ENCODE results near the gene TBL1X.

The TBL1X gene

DNA sequence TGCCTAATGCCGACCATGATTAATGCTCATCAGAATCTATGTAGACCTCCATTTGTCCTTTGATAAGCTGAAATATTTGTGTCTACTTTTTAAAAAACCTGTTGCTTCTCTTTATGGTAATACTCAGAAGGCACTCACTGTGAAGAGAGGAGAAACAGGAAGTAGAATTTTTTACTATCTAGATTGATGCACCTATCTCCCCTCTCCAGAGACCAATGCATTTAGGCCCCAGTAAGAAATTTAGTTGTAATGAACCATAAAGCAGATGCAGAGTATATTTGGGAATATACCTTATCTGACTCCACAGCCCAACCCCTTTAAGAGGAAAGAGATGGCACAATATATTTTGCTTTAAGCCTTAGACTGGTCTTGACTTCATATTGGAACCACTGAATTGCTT is 11.1 kb downstream of the TBL1X start:
- H3K9me3 ChIP-seq (ENCODE audit: control insufficient read depth in 2 of 2, low read length in 2 of 2): no peaks in the 10 kb centered on the region
- no peaks in the 10 kb centered on the region for H3K36me3 ChIP-seq (ENCODE audit: control insufficient read depth in 2 of 2, insufficient read depth in 2 of 2, low read length in 2 of 2)
- H3K9ac ChIP-seq (ENCODE audit: low read length in 2 of 2): no peak overlapping the region
- H3K4me1 ChIP-seq (ENCODE audit: control insufficient read depth, insufficient read depth, low read length): peaks cover 3% of the 10 kb centered on the region
- no peak overlapping the region for H3K4me3 ChIP-seq (ENCODE audit: low read length in 2 of 2)
- H3K27ac ChIP-seq (ENCODE audit: low read length): no peak overlapping the region
- no peaks in the 10 kb centered on the region for H3K27me3 ChIP-seq (ENCODE audit: control insufficient read depth in 1 of 2, insufficient read depth in 2 of 2, low read length in 2 of 2)

DNA sequence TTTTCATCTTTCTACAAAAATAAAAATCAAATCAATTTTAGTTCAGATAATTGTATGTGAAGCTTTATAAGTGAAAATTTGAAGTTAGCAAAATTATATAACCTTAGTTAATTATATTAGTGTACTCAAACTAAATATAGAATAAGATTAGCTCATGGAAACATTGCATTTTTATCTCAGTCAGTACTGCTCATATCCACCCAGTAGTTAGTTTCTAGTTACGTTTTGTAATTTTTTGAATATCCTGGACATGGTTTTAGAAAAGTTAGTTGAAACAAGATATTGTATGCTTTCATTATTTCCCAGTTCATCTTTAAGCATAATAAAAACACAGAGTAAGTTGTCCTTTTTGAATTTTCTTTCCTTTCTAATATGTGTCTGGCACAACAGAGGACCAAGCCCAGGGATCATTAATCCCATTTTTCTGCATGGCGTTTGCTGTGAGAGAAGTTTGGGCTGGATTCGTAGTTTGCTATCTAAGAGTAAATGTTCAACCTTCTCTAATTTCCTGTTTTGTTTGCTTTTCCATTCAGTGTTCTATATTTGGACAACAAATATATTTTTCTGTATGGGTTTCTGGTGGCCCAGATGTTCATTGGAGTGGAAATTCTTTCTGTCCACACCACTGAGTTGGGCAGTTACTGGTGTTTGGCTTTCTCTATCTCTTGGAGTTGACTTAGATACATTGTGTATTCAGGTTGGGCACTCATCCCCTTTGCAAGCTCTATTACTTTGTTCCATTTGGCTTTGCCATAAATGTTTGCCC is 12.1 kb downstream of the TBL1X start:
- Histone ChIP-seq H3K4me3 (ENCODE audit: low read length in 2 of 2) (no peak overlapping the region), H3K36me3 (ENCODE audit: control insufficient read depth in 2 of 2, insufficient read depth in 2 of 2, low read length in 2 of 2) (no peaks in the 10 kb centered on the region), H3K27ac (ENCODE audit: low read length) (no peak overlapping the region), H3K9ac (ENCODE audit: low read length in 2 of 2) (no peak overlapping the region), H3K9me3 (ENCODE audit: control insufficient read depth in 2 of 2, low read length in 2 of 2) (no peaks in the 10 kb centered on the region), H3K27me3 (ENCODE audit: control insufficient read depth in 1 of 2, insufficient read depth in 2 of 2, low read length in 2 of 2) (no peaks in the 10 kb centered on the region), H3K4me1 (ENCODE audit: control insufficient read depth, insufficient read depth, low read length) (no peaks in the 10 kb centered on the region)

DNA sequence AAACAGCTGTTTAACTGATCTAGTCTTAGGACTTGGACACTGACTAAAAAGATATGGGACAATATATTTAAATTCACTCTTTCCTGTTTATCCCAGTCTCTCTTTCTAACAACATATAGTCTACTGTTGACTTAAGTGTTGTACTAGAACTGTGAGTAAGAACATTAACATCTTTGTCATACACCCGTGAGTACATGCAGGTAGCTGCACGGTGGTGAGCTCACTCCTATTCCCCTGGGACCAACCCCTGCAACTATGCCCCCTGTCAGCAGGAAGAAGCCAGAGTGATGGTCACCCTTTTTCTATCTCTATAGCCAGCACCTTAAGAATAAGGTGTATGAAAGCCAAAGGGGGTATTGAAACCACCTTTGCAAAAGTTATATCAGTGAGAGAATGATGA is 17.6 kb downstream of the TBL1X start:
- H3K9ac ChIP-seq (ENCODE audit: low read length in 2 of 2): no peak overlapping the region
- no peaks in the 10 kb centered on the region for H3K4me1 ChIP-seq (ENCODE audit: control insufficient read depth, insufficient read depth, low read length)
- no peaks in the 10 kb centered on the region for H3K36me3 ChIP-seq (ENCODE audit: control insufficient read depth in 2 of 2, insufficient read depth in 2 of 2, low read length in 2 of 2)
- peaks cover 0 to 2% of the 10 kb centered on the region in 2 donors for H3K27me3 ChIP-seq (ENCODE audit: control insufficient read depth in 1 of 2, insufficient read depth in 2 of 2, low read length in 2 of 2)
- no peak overlapping the region for H3K27ac ChIP-seq (ENCODE audit: low read length)
- H3K4me3 ChIP-seq (ENCODE audit: low read length in 2 of 2): no peak overlapping the region
- no peaks in the 10 kb centered on the region for H3K9me3 ChIP-seq (ENCODE audit: control insufficient read depth in 2 of 2, low read length in 2 of 2)

- H3K9me3 ChIP-seq (ENCODE audit: control insufficient read depth in 2 of 2, low read length in 2 of 2): no peaks in the 10 kb centered on the region
- no peaks in the 10 kb centered on the region for H3K4me1 ChIP-seq (ENCODE audit: control insufficient read depth, insufficient read depth, low read length)
These were observed 18.0 kb downstream of the TBL1X start for GRCh38 chrX:9482837-9483236.

DNA sequence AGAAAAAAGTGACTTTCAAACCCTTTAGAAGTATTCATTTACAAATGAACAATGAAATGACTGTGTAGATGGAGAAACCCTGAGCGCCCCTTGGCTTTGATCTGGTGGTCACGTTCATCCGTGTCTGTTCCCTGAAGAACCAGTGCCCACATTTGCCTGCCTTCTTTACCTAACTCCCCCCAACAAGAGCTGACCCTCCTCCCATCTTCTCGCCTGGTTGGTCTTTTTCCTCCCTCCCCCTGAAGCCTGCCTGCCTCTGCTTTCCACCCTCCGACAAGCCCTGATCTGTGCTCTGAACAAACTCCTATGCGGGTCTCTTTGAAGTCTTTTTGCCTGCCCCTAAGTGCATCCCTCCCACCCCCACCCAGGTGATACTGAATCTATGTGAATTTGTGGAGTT is 18.5 kb downstream of the TBL1X start:
- Histone ChIP-seq H3K4me3 (ENCODE audit: low read length in 2 of 2) (no peak overlapping the region), H3K9me3 (ENCODE audit: control insufficient read depth in 2 of 2, low read length in 2 of 2) (no peaks in the 10 kb centered on the region), H3K36me3 (ENCODE audit: control insufficient read depth in 2 of 2, insufficient read depth in 2 of 2, low read length in 2 of 2) (no peaks in the 10 kb centered on the region), H3K4me1 (ENCODE audit: control insufficient read depth, insufficient read depth, low read length) (no peaks in the 10 kb centered on the region), H3K9ac (ENCODE audit: low read length in 2 of 2) (no peak overlapping the region), H3K27ac (ENCODE audit: low read length) (no peak overlapping the region), H3K27me3 (ENCODE audit: control insufficient read depth in 1 of 2, insufficient read depth in 2 of 2, low read length in 2 of 2) (peaks cover 0 to 2% of the 10 kb centered on the region in 2 donors)

More at GRCh38 chrX:9482837-9483236, 18.0 kb downstream of the TBL1X start:
- Histone ChIP-seq H3K27ac (ENCODE audit: low read length) (no peak overlapping the region), H3K4me3 (ENCODE audit: low read length in 2 of 2) (no peak overlapping the region), H3K9ac (ENCODE audit: low read length in 2 of 2) (no peak overlapping the region), H3K36me3 (ENCODE audit: control insufficient read depth in 2 of 2, insufficient read depth in 2 of 2, low read length in 2 of 2) (no peaks in the 10 kb centered on the region), H3K27me3 (ENCODE audit: control insufficient read depth in 1 of 2, insufficient read depth in 2 of 2, low read length in 2 of 2) (peaks cover 0 to 2% of the 10 kb centered on the region in 2 donors)

GRCh38 chrX:9486786-9487387 is 22.0 kb downstream of the TBL1X start:
- Histone ChIP-seq H3K27ac (ENCODE audit: low read length) (no peak overlapping the region), H3K4me3 (ENCODE audit: low read length in 2 of 2) (no peak overlapping the region), H3K9me3 (ENCODE audit: control insufficient read depth in 2 of 2, low read length in 2 of 2) (peaks cover 0 to 2% of the 10 kb centered on the region in 2 donors), H3K4me1 (ENCODE audit: control insufficient read depth, insufficient read depth, low read length) (peaks cover under 1% of the 10 kb centered on the region), H3K27me3 (ENCODE audit: control insufficient read depth in 1 of 2, insufficient read depth in 2 of 2, low read length in 2 of 2) (peaks cover 0 to 2% of the 10 kb centered on the region in 2 donors), H3K9ac (ENCODE audit: low read length in 2 of 2) (no peak overlapping the region), H3K36me3 (ENCODE audit: control insufficient read depth in 2 of 2, insufficient read depth in 2 of 2, low read length in 2 of 2) (no peaks in the 10 kb centered on the region)

DNA sequence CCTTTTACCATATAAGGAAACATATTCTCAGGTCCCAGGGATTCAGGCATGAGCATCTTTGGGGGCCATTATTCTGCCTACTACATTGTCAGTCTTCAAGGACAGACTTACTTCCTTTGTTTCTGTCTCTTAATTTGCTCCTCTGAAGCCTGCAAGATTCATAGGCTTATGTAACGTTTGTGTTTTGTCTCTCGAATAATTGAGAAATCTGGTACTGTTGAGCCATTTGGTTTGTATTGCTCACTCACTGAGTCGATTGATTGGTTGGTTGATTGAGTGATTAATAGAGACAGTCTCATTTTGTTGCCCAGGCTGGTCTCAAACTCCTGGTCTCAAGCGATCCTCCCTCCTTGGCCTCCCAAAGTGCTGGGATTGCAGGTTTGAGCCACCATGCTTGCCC is 23.7 kb downstream of the TBL1X start:
- Histone ChIP-seq H3K9ac (ENCODE audit: low read length in 2 of 2) (no peak overlapping the region), H3K36me3 (ENCODE audit: control insufficient read depth in 2 of 2, insufficient read depth in 2 of 2, low read length in 2 of 2) (no peaks in the 10 kb centered on the region), H3K27me3 (ENCODE audit: control insufficient read depth in 1 of 2, insufficient read depth in 2 of 2, low read length in 2 of 2) (peaks cover 0 to 2% of the 10 kb centered on the region in 2 donors), H3K4me1 (ENCODE audit: control insufficient read depth, insufficient read depth, low read length) (peaks cover 3% of the 10 kb centered on the region), H3K9me3 (ENCODE audit: control insufficient read depth in 2 of 2, low read length in 2 of 2) (peaks cover 0 to 2% of the 10 kb centered on the region in 2 donors), H3K27ac (ENCODE audit: low read length) (no peak overlapping the region), H3K4me3 (ENCODE audit: low read length in 2 of 2) (no peak overlapping the region)

- Histone ChIP-seq H3K9ac (ENCODE audit: low read length in 2 of 2) (no peak overlapping the region), H3K4me1 (ENCODE audit: control insufficient read depth, insufficient read depth, low read length) (peaks cover 3% of the 10 kb centered on the region), H3K4me3 (ENCODE audit: low read length in 2 of 2) (no peak overlapping the region), H3K36me3 (ENCODE audit: control insufficient read depth in 2 of 2, insufficient read depth in 2 of 2, low read length in 2 of 2) (no peaks in the 10 kb centered on the region), H3K27me3 (ENCODE audit: control insufficient read depth in 1 of 2, insufficient read depth in 2 of 2, low read length in 2 of 2) (peaks cover 0 to 2% of the 10 kb centered on the region in 2 donors), H3K9me3 (ENCODE audit: control insufficient read depth in 2 of 2, low read length in 2 of 2) (peaks cover 0 to 2% of the 10 kb centered on the region in 2 donors), H3K27ac (ENCODE audit: low read length) (no peak overlapping the region)
These were observed 24.4 kb downstream of the TBL1X start for GRCh38 chrX:9489234-9489633.

GRCh38 chrX:9492901-9493300 is 28.0 kb downstream of the TBL1X start:
- no peaks in the 10 kb centered on the region for H3K27me3 ChIP-seq (ENCODE audit: control insufficient read depth in 1 of 2, insufficient read depth in 2 of 2, low read length in 2 of 2)
- H3K36me3 ChIP-seq (ENCODE audit: control insufficient read depth in 2 of 2, insufficient read depth in 2 of 2, low read length in 2 of 2): no peaks in the 10 kb centered on the region
- H3K4me1 ChIP-seq (ENCODE audit: control insufficient read depth, insufficient read depth, low read length): peaks cover 7% of the 10 kb centered on the region
- no peak overlapping the region for H3K9ac ChIP-seq (ENCODE audit: low read length in 2 of 2)
- H3K4me3 ChIP-seq (ENCODE audit: low read length in 2 of 2): no peak overlapping the region
- peaks cover 0 to 2% of the 10 kb centered on the region in 2 donors for H3K9me3 ChIP-seq (ENCODE audit: control insufficient read depth in 2 of 2, low read length in 2 of 2)
- H3K27ac ChIP-seq (ENCODE audit: low read length): no peak overlapping the region

DNA sequence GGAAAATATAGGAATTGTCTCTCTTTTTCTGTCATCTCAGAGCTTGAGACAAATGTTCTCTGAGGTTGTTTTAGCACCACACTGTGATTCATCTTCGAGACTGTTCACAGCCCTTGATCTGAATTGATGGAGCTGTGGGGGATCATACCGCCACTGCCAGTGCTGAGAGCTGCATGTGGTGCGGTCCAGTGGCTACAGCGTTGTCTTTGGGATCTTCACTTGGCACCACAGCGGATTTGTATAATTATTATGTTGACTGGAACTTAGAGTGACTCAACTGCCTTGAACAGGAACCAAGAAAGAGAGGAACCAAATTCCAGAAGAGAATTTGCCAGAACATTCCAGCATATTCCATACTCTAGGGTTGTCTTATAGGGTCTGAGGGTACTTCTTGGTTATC is 29.1 kb downstream of the TBL1X start:
- no peak overlapping the region for H3K4me3 ChIP-seq (ENCODE audit: low read length in 2 of 2)
- H3K36me3 ChIP-seq (ENCODE audit: control insufficient read depth in 2 of 2, insufficient read depth in 2 of 2, low read length in 2 of 2): no peaks in the 10 kb centered on the region
- peaks cover 0 to 2% of the 10 kb centered on the region in 2 donors for H3K9me3 ChIP-seq (ENCODE audit: control insufficient read depth in 2 of 2, low read length in 2 of 2)
- H3K4me1 ChIP-seq (ENCODE audit: control insufficient read depth, insufficient read depth, low read length): peaks cover 7% of the 10 kb centered on the region
- H3K27me3 ChIP-seq (ENCODE audit: control insufficient read depth in 1 of 2, insufficient read depth in 2 of 2, low read length in 2 of 2): no peaks in the 10 kb centered on the region
- no peak overlapping the region for H3K9ac ChIP-seq (ENCODE audit: low read length in 2 of 2)
- no peak overlapping the region for H3K27ac ChIP-seq (ENCODE audit: low read length)

- H3K27me3 ChIP-seq (ENCODE audit: control insufficient read depth in 1 of 2, insufficient read depth in 2 of 2, low read length in 2 of 2): no peaks in the 10 kb centered on the region
- H3K9ac ChIP-seq (ENCODE audit: low read length in 2 of 2): no peak overlapping the region
- no peak overlapping the region for H3K4me3 ChIP-seq (ENCODE audit: low read length in 2 of 2)
- H3K36me3 ChIP-seq (ENCODE audit: control insufficient read depth in 2 of 2, insufficient read depth in 2 of 2, low read length in 2 of 2): no peaks in the 10 kb centered on the region
- no peak overlapping the region for H3K27ac ChIP-seq (ENCODE audit: low read length)
- H3K4me1 ChIP-seq (ENCODE audit: control insufficient read depth, insufficient read depth, low read length): peaks cover 7% of the 10 kb centered on the region
- H3K9me3 ChIP-seq (ENCODE audit: control insufficient read depth in 2 of 2, low read length in 2 of 2): no peaks in the 10 kb centered on the region
These were observed 29.9 kb downstream of the TBL1X start for GRCh38 chrX:9494771-9495170.

All from stomach smooth muscle (tissue), 2 donors.